WTC11 (cell line): Measurements from ENCODE around the gene TOMM7. TPM values are rescaled to one million over a fixed set of nuclear protein-coding genes. Genes with fewer than 3 reads are reported as not detected.

Source experiments
- ATAC-seq: fragments of 200-7000 bp; cut with Tn5 transposase; 2 replicates; pipeline ENCODE4 v1.10.0; 2021; ENCODE audit warnings: mild to moderate bottlenecking, moderate library complexity
- CTCF ChIA-PET: fragments of 300-600 bp; sonication (Branson Sonifier 250); formaldehyde crosslinking; loops from one replicate; lab custom pipeline; 2021; ENCODE audit warnings: antibody characterized with exemption; lab: Charles Lee
- POLR2A ChIA-PET: fragments of 350-600 bp; sonication (Branson Sonifier 250); formaldehyde crosslinking; loops from one replicate; lab custom pipeline; 2021; ENCODE audit warnings: antibody characterized with exemption; lab: Charles Lee
- DNase-seq: peaks from one replicate; pipeline ENCODE4 v3.0.0; 2021; ENCODE audit warnings: low spot score
- H3K27ac Mint-ChIP-seq: 2 replicates; pipeline ENCODE4 v1.8.0; 2021; ENCODE audit warnings: mixed read lengths
- H3K27me3 Mint-ChIP-seq: 2 replicates; pipeline ENCODE4 v1.8.0; 2021; ENCODE audit warnings: low read depth, mild to moderate bottlenecking, moderate library complexity, mixed read lengths
- H3K36me3 Mint-ChIP-seq: 2 replicates; pipeline ENCODE4 v1.8.0; 2021; ENCODE audit warnings: mixed read lengths
- H3K4me1 Mint-ChIP-seq: 2 replicates; pipeline ENCODE4 v1.8.0; 2022; ENCODE audit warnings: mixed read lengths
- H3K4me3 Mint-ChIP-seq: 2 replicates; pipeline ENCODE4 v1.8.0; 2021; ENCODE audit warnings: mild to moderate bottlenecking, moderate library complexity, mixed read lengths
- H3K9me3 Mint-ChIP-seq: 2 replicates; pipeline ENCODE4 v1.8.0; 2021; ENCODE audit warnings: mixed read lengths
- ATF2 ChIP-seq: sonication (generic); formaldehyde crosslinking; IDR thresholded peaks from 2 replicates; pipeline ENCODE4 v1.8.1; 2022; ENCODE audit warnings: low read depth, missing genetic modification reagents, borderline replicate concordance
- E2F1 ChIP-seq: sonication (generic); formaldehyde crosslinking; IDR thresholded peaks from 2 replicates; pipeline ENCODE4 v1.8.0; 2022; ENCODE audit warnings: mild to moderate bottlenecking, missing genetic modification reagents
- E2F5 ChIP-seq: sonication (generic); formaldehyde crosslinking; IDR thresholded peaks from 2 replicates; pipeline ENCODE4 v1.8.1; 2022; ENCODE audit warnings: mild to moderate bottlenecking, moderate library complexity, missing genetic modification reagents
- FOXJ3 ChIP-seq: sonication (generic); formaldehyde crosslinking; IDR thresholded peaks from 2 replicates; pipeline ENCODE4 v1.9.0; 2021; ENCODE audit warnings: missing genetic modification reagents, mild to moderate bottlenecking, borderline replicate concordance
- GABPB1 ChIP-seq: sonication (generic); formaldehyde crosslinking; IDR thresholded peaks from 2 replicates; pipeline ENCODE4 v1.8.1; 2023; ENCODE audit warnings: mild to moderate bottlenecking, missing genetic modification reagents
- JAZF1 ChIP-seq: fragments of 250-450 bp; sonication (Bioruptor Pico); IDR thresholded peaks from 2 replicates; pipeline ENCODE4 v1.9.0; 2021; ENCODE audit warnings: moderate library complexity, mild to moderate bottlenecking, inconsistent platforms
- NFATC4 ChIP-seq: fragments of 250-450 bp; sonication (Bioruptor Pico); IDR thresholded peaks from 2 replicates; pipeline ENCODE4 v1.9.0; 2021; ENCODE audit warnings: mild to moderate bottlenecking
- NR1H2 ChIP-seq: sonication (generic); formaldehyde crosslinking; IDR thresholded peaks from 2 replicates; pipeline ENCODE4 v1.9.0; 2021; ENCODE audit warnings: mild to moderate bottlenecking, moderate library complexity, missing genetic modification reagents
- PRRX2 ChIP-seq: fragments of 250-450 bp; sonication (Bioruptor Pico); IDR thresholded peaks from 2 replicates; pipeline ENCODE4 v1.8.0; 2021; ENCODE audit warnings: mild to moderate bottlenecking
- TP53 ChIP-seq: sonication (generic); formaldehyde crosslinking; IDR thresholded peaks from 2 replicates; pipeline ENCODE4 v1.8.1; 2023; ENCODE audit warnings: mild to moderate bottlenecking, missing genetic modification reagents
- USF1 ChIP-seq: sonication (generic); formaldehyde crosslinking; IDR thresholded peaks from 2 replicates; pipeline ENCODE4 v1.8.0; 2022; ENCODE audit warnings: mild to moderate bottlenecking, missing genetic modification reagents
- ZNF121 ChIP-seq: sonication (generic); formaldehyde crosslinking; IDR thresholded peaks from 2 replicates; pipeline ENCODE4 v1.8.0; 2023; ENCODE audit warnings: missing genetic modification reagents
- ZNF263 ChIP-seq: sonication (generic); formaldehyde crosslinking; IDR thresholded peaks from 2 replicates; pipeline ENCODE4 v1.8.1; 2022; ENCODE audit warnings: low read depth, mild to moderate bottlenecking, moderate library complexity, missing genetic modification reagents
- ZNF423 ChIP-seq: fragments of 250-450 bp; sonication (Bioruptor Pico); IDR thresholded peaks from 2 replicates; pipeline ENCODE4 v2.1.2; 2022; ENCODE audit warnings: mild to moderate bottlenecking, moderate library complexity
- total RNA-seq: library from RNA; stranded (reverse); gene quantifications from 3 replicates; pipeline ENCODE4 v1.2.3, GENCODE V29; 2021
- TF ChIP-seq, protein P1 (sequence below): fragments of 250-450 bp; sonication (Bioruptor Pico); IDR thresholded peaks from 2 replicates; pipeline ENCODE4 v1.9.0; 2021; ENCODE audit warnings: mild to moderate bottlenecking
- TF ChIP-seq, protein P2 (sequence below): sonication (generic); formaldehyde crosslinking; IDR thresholded peaks from 2 replicates; pipeline ENCODE4 v1.8.0; 2023; ENCODE audit warnings: mild to moderate bottlenecking, missing genetic modification reagents
- TF ChIP-seq, protein P3 (sequence below): sonication (generic); formaldehyde crosslinking; IDR thresholded peaks from 2 replicates; pipeline ENCODE4 v1.8.1; 2023; ENCODE audit warnings: mild to moderate bottlenecking, missing genetic modification reagents, moderate library complexity

Gene TOMM7
- total RNA-seq, 1 experiment from 2014 or later = 500 TPM

DNA sequence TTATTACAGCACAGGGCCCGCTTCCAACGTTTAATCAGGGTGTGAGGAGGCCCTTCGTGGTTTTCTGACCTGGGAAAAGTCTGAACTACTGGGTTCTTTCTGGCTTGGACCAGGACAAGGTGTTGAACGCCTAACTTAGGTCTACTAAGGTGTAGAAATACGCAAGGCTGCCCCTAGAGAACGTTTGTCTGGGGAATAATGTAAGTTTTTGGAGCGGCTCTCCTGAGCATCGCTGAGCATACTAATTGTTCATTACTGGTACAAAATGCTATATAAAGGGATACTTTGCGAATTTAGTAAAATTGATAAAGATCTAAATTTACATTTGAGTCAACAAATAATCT, 32.4 kb upstream of the TOMM7 start:
- no peak for DNase-seq
- Mint-ChIP-seq H3K4me3 (peak overlapping the region; percentile 90), H3K4me1 (peaks cover 69% of the 10 kb centered on the region), H3K27me3 (peaks cover 4% of the 10 kb centered on the region; the same call in 1 of the 2 replicates), H3K27ac (peak overlapping the region; percentile 95), H3K36me3 (peaks cover 38% of the 10 kb centered on the region), H3K9me3 (no peaks in the 10 kb centered on the region)
- ATAC-seq = no peak
- ChIA-PET CTCF (no interaction called here), POLR2A (no interaction called here)
- TF ChIP-seq E2F5 (CRISPR knock-in tag) = no peak
- TF ChIP-seq JAZF1 (CRISPR knock-in tag) = no peak
- no peak for TF ChIP-seq NFATC4 (CRISPR knock-in tag)
- TF ChIP-seq ZNF121 (CRISPR knock-in tag) = no peak
- TF ChIP-seq ATF2 (CRISPR knock-in tag) = no peak
- TF ChIP-seq, protein P1, sequence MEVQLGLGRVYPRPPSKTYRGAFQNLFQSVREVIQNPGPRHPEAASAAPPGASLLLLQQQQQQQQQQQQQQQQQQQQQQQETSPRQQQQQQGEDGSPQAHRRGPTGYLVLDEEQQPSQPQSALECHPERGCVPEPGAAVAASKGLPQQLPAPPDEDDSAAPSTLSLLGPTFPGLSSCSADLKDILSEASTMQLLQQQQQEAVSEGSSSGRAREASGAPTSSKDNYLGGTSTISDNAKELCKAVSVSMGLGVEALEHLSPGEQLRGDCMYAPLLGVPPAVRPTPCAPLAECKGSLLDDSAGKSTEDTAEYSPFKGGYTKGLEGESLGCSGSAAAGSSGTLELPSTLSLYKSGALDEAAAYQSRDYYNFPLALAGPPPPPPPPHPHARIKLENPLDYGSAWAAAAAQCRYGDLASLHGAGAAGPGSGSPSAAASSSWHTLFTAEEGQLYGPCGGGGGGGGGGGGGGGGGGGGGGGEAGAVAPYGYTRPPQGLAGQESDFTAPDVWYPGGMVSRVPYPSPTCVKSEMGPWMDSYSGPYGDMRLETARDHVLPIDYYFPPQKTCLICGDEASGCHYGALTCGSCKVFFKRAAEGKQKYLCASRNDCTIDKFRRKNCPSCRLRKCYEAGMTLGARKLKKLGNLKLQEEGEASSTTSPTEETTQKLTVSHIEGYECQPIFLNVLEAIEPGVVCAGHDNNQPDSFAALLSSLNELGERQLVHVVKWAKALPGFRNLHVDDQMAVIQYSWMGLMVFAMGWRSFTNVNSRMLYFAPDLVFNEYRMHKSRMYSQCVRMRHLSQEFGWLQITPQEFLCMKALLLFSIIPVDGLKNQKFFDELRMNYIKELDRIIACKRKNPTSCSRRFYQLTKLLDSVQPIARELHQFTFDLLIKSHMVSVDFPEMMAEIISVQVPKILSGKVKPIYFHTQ (CRISPR knock-in tag) = no peak
- TF ChIP-seq NR1H2 (CRISPR knock-in tag) = no peak
- no peak for TF ChIP-seq GABPB1

DNA sequence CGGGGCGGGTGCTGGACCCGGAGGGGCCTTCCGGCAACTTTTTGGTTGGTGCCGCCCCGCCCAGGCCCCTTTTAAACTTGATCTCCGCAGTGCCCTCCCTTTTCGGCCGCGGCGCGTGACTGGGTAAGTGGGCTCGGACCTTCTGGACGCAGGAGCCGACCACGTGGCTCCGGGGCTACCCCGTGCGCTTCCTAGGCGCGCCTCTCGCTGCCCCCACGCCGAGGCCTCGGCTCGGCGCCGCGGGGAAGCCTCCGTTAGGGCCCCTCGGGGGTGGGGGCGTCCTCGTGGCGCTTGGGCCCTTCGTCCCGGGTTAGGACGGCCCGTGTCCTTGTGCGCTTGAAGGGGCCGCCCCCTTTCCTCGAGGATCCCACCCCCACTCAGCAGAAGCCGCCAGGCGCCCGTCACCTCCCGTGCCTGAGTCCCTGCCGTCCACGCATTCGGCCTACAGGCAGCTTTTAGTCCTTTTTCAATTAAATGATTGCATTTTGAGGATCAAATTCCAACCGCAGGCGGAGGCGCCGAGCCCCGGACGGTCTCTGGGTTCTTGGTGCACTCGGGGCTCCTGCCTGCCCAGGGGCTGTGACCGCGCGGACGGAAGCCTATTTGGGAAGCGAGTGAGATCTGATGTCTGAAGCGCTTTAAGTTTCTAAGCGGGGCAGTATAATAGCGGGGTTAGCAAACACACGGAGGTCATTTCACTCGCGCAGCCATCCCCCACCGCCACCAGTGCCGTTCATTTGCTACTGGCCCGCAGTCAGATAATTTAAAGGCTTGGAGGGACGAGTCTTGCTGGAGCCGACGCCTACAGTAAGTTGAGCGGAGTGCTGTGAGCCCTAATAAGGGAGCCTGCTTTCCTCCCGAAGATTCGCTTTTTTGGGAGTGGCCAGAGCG, 31.8 kb upstream of the TOMM7 start:
- no peaks in the 10 kb centered on the region for H3K9me3 Mint-ChIP-seq
- peak overlapping the region; percentile 95 for H3K27ac Mint-ChIP-seq
- peaks cover 33% of the 10 kb centered on the region for H3K36me3 Mint-ChIP-seq
- peak; percentile 84 for DNase-seq
- peak overlapping the region; percentile 90 for H3K4me3 Mint-ChIP-seq
- H3K4me1 Mint-ChIP-seq = peaks cover 63% of the 10 kb centered on the region
- H3K27me3 Mint-ChIP-seq = peaks cover 4% of the 10 kb centered on the region; the same call in 1 of the 2 replicates
- CTCF ChIA-PET = interaction anchor here (0.6 to 1.7 kb wide), 3 partner anchors 32 to 470 kb away, joined by 4 to 7 read pairs (median 4); partner anchors contain the start of gene TOMM7
- POLR2A ChIA-PET = interaction anchor here (0.5 kb wide), 1 partner anchor 13 kb away, joined by 4 read pairs; no protein-coding TSS in a partner anchor
- ATAC-seq = peak; percentile 81
- TF ChIP-seq FOXJ3 (CRISPR knock-in tag) (peak; percentile 20; the same call in 1 of the 2 replicates), E2F5 (CRISPR knock-in tag) (peak; percentile 81; the same call in 1 of the 2 replicates), NR1H2 (CRISPR knock-in tag) (0 out of 2 replicates have a peak, but pooled peaks have one; percentile 47), TP53 (CRISPR knock-in tag) (peak; percentile 41; the same call in 1 of the 2 replicates), ZNF423 (CRISPR knock-in tag) (peak; percentile 88), PRRX2 (CRISPR knock-in tag) (no peak; the same call in 1 of the 2 replicates), E2F1 (0 out of 2 replicates have a peak, but pooled peaks have one; percentile 19), ZNF263 (CRISPR knock-in tag) (peak; percentile 47; the same call in 1 of the 2 replicates), NFATC4 (CRISPR knock-in tag) (peak; percentile 32; the same call in 1 of the 2 replicates), USF1 (CRISPR knock-in tag) (peak; percentile 86)
- TF ChIP-seq, protein P2, sequence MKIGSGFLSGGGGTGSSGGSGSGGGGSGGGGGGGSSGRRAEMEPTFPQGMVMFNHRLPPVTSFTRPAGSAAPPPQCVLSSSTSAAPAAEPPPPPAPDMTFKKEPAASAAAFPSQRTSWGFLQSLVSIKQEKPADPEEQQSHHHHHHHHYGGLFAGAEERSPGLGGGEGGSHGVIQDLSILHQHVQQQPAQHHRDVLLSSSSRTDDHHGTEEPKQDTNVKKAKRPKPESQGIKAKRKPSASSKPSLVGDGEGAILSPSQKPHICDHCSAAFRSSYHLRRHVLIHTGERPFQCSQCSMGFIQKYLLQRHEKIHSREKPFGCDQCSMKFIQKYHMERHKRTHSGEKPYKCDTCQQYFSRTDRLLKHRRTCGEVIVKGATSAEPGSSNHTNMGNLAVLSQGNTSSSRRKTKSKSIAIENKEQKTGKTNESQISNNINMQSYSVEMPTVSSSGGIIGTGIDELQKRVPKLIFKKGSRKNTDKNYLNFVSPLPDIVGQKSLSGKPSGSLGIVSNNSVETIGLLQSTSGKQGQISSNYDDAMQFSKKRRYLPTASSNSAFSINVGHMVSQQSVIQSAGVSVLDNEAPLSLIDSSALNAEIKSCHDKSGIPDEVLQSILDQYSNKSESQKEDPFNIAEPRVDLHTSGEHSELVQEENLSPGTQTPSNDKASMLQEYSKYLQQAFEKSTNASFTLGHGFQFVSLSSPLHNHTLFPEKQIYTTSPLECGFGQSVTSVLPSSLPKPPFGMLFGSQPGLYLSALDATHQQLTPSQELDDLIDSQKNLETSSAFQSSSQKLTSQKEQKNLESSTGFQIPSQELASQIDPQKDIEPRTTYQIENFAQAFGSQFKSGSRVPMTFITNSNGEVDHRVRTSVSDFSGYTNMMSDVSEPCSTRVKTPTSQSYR (CRISPR knock-in tag) = peak; percentile 71; the same call in 1 of the 2 replicates
- TF ChIP-seq, protein P3, sequence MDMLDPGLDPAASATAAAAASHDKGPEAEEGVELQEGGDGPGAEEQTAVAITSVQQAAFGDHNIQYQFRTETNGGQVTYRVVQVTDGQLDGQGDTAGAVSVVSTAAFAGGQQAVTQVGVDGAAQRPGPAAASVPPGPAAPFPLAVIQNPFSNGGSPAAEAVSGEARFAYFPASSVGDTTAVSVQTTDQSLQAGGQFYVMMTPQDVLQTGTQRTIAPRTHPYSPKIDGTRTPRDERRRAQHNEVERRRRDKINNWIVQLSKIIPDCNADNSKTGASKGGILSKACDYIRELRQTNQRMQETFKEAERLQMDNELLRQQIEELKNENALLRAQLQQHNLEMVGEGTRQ = peak; percentile 85
